NCI-H2171 treated with DMSO at 0.1 percent for 48 hours (cell line): ENCODE measurements around the gene HOXB7.

Experiments used
- DNase-seq: peaks from one replicate; lab custom pipeline; 2025; lab: John Stamatoyannopoulos, UW

The HOXB7 gene

DNA sequence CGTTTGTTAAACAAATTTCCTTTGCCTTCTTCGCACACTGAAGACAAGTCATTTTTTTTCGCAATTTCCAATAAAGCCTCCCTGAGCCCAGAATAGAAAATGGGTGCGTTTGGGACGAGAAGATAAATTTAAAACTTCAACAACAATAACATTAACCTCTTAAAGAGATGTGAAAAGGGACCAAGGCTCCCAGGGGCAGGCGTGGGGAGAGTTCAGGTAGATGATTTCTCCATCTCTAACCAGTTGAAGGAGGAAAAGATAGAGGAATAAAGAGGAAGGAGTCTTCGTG, 31.4 kb downstream of the HOXB7 start:
- DNase-seq: no peak

DNA sequence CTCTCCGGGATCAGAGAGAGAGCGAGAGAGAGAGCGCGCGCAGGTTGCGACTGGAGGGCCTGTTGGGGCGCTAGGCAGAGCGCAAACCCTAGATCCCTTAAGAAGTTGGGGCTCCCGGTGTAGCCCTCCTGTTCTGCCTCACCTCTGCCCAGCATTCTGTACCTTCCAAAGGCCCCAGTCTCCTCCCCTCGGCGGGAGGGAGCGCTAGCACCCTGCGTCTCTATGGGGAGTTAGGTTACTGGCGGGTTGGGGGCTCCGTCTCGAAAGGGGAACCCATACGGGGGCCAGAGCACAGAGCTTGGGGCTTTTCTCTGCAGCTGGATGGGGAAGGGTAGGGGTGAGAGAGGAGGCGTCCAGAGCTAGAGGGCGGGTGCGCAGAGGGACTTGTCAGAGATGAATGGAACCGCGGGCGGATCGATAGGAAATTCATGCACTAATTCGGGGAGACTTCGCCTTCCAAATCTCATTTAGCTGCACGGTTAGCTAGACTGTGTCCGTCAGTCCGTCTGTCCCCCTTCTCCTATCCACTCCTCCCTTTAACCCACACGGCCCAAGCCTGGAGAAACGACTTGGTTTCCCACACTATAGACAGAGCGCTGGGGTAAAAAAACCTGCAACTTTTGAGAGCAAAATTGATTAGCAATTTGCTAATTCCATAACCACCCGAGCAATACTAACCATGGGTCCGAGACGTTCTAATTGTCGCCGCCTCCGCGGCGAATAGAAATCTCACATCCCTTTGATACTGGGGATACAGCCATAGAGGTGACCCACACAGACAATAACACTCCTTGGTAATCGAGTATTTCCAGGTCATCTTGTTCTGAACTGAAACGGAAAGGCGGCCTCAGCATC, 32.0 kb downstream of the HOXB7 start:
- no peak for DNase-seq

DNA sequence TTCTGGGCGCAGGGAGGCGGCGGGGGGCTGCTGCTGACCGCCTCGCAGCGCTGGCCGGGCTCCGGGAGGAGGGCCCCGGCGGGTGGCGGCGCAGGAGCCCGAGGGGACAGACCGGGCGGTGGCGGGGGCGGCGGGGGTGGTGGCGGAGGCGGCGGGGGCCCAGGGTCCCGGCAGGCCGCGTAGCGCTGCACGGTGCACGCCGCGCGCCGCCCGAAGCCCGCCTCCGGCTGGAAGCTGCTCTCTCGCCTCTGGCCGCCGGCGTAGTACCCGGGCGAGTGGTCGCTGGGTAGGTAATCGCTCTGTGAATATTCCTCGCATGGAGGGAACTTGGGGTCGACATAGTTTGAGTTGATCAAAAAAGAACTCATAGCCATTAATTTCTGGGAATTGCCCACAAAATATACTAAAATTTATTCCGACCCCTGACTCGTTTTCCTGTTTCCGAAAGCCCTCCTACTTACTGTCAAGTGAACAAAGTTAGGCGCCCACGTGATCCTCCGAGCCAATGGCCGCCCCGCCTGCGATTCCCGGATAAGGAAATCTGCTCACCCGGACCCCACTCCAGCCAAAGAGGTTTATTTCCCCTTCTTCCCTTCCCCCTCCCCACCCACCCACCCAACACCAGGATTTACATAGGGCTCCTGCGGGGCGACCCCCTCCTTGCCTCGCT, 32.7 kb downstream of the HOXB7 start, which contains the start of gene HOXB4:
TSS of gene HOXB4 (minus strand) at position 405 of the 670 bp plus-strand sequence. CDS start at position 374, 31 bp downstream.
- no peak for DNase-seq

- DNase-seq: no peak
These were observed 33.4 kb downstream of the HOXB7 start for GRCh38 chr17:48577330-48577945.

GRCh38 chr17:48576479-48577309, 34.1 kb downstream of the HOXB7 start:
- DNase-seq: no peak

DNA sequence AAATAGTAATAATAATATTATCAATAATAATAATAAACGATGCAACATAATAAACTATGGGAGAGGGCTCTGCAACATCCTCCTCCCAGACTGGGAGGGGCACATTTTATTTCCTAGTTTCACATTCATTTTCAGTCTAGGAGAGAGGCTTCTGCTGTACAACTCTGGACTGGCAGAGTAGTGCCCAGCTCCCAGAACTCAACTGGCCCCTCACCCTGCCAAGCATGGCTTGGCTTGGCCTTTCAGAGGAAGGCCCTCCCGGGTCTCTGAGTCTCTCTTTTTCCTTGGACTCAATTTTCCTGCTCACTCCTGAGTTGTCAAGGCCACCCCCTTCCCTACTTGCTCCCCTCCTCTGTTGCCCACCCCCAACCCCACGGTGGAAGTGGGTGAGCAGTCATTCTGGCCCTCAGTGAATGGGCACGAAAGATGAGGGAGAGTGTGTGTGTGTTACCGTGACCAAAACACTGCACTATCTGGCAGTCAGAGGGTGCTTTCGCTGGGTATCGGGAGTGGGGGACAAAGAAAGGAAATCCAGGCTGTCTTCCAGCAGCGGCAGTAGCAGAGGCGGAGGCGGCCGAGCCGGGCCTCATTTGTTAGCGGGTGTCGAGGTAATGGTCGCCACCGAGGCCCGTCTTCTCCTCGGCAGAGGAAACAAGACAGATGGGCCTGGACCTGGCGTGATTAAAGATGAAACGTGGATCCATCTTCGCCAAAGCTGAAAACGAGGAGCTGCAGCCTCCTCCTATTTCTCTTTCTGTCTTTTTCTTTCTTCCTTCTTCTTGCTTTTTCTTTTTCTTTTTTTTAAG, 34.9 kb downstream of the HOXB7 start:
- no peak for DNase-seq

GRCh38 chr17:48575066-48575582, 35.7 kb downstream of the HOXB7 start:
- no peak for DNase-seq

- DNase-seq: no peak
These were observed 36.2 kb downstream of the HOXB7 start for GRCh38 chr17:48574505-48575065.

- no peak for DNase-seq
These were observed 38.9 kb downstream of the HOXB7 start for GRCh38 chr17:48571826-48572417.

DNA sequence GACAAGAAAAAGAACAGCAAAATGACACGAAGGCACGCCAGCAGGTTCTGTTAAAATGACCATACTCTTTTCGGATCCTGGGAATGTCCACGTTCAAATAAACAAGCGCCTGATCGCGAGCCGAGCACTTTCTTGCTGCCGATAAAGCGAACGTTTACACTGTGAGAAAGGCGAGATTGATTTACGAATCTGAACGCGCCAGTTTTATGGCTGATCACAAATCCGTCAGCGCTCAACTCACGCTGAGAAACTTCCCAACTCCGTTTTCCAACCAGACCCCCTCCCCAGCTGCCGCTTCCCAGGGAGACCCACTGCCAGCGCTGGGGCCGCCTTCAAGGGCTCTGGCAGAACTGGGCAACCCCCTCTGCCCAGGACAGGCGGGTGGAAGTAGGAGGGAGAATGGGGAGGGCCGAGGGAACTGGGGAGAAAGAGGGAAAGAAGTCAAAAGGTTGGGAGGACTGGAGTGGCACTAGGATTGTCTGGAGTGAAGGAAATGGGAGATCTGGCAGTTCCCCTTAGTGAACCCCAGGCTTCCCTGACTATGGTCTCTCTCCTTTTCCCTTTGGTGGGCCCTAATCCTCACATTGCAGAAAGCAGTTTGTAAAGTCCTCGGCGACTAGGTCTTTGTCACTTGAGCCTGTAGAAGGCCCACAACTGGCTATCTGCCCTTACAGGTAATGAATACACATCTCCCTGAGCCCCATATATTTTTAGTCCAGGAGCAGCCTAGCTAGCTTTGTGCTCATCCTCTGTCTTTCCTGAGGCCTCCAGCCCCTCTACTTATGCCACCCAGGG, 39.6 kb downstream of the HOXB7 start:
- no peak for DNase-seq

- DNase-seq: no peak
These were observed 40.3 kb downstream of the HOXB7 start for GRCh38 chr17:48570325-48571023.

GRCh38 chr17:48569674-48570324, 41.0 kb downstream of the HOXB7 start:
- DNase-seq: no peak

GRCh38 chr17:48569240-48569582, 41.6 kb downstream of the HOXB7 start:
- DNase-seq: no peak

DNA sequence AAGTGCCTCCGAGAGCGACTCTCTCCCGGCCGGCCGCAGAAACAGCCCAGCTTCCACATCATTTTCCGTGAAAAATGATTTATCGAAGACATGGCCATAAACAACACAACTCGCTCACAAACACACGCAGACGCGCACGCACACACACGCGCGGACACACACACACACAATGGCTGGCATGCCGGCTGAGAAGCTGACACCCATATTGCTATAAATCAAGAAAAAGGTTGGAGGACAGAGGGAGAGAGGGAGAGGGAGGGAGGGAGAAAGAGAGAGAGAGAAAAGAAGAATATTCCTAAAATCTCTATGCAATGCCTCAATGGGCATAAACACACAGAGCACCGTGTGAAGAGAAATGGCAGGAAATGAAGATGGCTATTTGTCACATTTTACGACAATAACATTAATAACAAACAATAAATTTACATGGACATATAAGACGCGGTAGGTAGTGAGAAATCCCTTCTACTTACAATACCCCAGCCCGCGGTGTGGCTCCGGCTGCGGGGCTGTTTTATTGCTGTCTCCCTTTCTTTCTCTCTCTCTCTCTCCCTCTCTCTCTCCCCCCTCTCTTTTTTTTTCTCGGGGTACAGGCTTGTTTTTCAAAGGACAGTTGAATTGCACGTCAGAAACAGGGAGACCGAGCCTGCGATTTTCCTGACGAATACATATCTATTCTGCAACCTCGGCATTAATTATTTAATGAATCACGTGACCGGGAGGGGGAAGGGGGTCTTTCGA, 42.1 kb downstream of the HOXB7 start:
- no peak for DNase-seq

- DNase-seq: no peak
These were observed 43.0 kb downstream of the HOXB7 start for GRCh38 chr17:48567646-48568354.

DNA sequence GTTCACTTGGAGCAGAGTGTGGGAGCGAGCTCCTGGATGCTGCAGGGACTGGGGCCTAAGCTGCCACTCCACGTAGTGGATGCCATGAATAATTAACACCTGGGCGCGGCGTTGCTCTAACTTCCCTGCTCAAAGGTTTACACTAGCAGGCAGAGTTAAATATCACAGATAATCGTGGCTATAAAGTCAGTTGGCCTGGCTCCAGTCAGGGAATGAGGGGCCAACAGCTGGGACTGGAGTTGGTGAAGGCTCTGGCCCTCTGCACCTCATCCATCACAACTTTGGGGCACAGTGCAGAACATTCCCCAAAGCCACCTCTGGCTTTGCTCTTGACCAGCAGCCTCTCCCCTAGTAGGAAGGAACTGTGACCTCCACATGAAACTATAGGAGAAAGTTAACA, 43.6 kb downstream of the HOXB7 start:
- DNase-seq: no peak

GRCh38 chr17:48566717-48567116, 44.1 kb downstream of the HOXB7 start:
- no peak for DNase-seq
